ENCODE results near the gene EDNRA.

The EDNRA gene

GRCh38 chr4:147542229-147542990 lies 61.5 kb downstream of the EDNRA start:
- no peak for DNase-seq

GRCh38 chr4:147543034-147543433 lies 62.1 kb downstream of the EDNRA start:
- DNase-seq = no peak

GRCh38 chr4:147546349-147546748 lies 65.5 kb downstream of the EDNRA start:
- no peak for DNase-seq

DNA sequence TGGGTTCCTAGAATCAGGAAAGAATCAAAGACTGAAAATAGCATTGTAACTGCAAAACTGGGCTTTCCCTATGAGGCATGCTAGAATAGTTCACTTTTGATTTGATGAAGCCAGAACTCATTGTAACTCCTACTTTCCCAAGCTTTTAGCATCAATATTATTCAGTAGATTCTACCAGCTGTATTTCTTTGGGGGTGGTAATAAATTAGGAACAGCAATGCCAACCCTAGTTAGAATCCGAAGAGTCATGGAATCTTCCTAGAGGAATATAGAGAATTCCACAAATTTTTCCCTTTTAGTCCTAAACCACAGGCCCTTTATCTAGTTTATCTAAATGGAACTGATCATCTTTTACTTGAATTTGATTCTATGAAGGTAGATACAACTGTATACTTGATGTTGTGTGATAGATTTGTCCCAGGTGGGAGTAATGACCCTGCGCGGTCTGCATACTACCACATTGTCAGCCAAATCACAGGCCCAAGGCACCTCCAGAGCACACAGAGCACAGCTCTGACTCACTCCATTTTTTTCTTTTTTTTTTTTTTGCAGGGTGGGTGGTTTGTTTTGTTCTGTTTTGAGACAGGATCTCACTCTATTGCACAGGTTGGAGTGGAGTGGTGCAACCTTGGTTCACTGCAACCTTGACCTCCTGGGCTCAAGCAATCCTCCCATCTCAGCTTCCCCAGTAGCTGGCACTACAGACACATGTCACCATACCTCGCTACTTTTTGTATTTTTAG lies 66.6 kb downstream of the EDNRA start:
- DNase-seq = no peak

DNA sequence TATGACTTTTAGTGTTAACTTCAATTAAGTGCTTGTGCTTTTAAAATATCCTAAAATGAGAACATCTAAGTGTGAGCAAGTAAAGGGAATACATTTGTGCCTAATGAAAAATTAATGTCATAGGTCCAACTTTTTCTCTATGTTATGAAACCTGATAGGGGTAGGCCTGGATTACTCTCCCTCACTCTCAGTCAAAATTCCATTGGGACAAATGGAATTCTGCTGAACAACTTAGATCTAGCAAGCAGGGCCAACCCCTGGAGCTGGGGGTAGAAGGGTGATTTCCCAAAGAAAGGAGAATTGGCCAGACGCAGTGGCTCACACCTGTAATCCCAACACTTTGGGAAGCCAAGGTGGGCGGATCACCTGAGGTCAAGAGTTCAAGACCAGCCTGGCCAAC lies 67.4 kb downstream of the EDNRA start:
- no peak for DNase-seq

GRCh38 chr4:147550626-147551246 lies 69.8 kb downstream of the EDNRA start:
- no peak for DNase-seq

DNA sequence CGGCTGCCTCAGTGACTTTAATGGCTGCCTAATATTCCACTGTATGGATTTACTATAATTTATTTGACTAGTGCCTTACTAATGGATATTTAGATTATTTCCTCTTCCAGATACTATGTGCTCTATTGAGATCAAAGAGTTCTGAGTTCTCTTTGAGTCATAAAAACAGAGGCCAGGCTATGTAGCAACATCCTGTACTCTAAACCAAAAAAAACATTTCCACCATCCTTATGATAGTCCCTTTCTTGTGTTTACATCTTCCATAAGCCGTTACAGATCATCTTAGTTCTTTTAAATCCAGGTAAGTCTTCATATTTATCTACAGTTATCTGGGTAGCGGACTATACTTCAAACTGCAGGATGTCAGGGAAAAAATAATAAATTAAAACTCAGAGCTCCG lies 79.7 kb downstream of the EDNRA start:
- no peak for DNase-seq

- DNase-seq = no peak
Measured at GRCh38 chr4:147566762-147567161, 85.9 kb downstream of the EDNRA start.

DNA sequence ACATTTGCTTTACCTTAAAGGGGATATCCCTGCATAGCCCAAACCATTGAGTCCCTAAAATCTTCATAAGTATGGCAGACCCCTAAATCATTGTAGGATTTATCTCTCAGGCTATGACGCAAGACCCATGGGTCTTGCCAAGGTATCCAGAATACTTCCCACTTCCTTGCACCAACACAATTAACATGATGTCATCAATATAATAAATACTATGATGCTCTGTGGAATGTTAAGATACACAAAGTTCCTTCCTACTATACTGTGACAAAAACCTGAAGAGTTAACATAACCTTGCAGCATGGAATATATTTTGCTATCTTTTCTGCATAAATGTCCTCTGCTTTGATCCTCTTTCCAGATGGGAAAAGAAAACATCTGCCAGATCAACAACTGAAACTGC lies 86.4 kb downstream of the EDNRA start:
- DNase-seq = no peak

- DNase-seq = no peak
Measured at GRCh38 chr4:147570616-147571015, 89.7 kb downstream of the EDNRA start.

GRCh38 chr4:147571036-147571770 lies 90.3 kb downstream of the EDNRA start:
- DNase-seq = no peak

DNA sequence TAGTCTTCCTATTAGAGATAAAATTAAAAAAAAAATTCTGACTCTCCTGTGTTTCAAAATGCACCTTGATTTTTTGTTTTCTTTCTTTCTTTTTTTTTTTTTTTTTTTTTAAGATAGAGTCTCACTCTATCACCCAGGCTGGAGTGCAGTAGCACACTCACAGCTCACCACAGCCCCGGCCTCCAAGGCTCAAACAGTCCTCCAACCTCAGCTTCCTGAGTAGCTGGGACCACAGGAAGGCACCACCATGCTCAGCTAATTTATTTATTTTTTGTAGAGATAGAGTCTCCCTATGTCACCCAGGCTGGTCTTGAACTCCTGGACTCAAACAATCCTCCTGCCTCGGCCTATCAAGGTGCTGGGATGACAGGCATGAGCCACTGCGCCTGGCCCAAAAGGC lies 95.2 kb downstream of the EDNRA start:
- no peak for DNase-seq

DNA sequence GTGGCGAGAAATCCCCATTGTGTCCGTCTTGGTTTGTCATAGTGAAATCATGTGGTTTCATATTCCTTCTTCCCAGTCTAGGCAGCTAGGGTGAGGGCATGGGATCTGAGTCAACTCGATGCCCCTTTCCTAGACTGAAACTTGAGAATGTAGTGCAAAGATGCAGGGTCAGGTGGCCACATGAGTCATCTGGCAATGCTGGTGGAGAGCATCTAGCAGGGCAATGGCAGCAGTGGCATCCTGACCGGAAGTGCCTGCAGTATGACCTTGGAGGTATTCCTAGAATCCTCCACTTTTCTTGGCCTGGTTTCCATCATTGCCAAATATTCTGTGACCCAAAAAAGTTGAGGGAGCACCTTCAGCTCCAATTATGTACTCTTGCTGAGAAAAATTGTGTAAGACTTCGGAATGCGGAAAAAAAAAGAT lies 97.2 kb downstream of the EDNRA start:
- no peak for DNase-seq

GRCh38 chr4:147578593-147578992 lies 97.7 kb downstream of the EDNRA start:
- DNase-seq = no peak

DNA sequence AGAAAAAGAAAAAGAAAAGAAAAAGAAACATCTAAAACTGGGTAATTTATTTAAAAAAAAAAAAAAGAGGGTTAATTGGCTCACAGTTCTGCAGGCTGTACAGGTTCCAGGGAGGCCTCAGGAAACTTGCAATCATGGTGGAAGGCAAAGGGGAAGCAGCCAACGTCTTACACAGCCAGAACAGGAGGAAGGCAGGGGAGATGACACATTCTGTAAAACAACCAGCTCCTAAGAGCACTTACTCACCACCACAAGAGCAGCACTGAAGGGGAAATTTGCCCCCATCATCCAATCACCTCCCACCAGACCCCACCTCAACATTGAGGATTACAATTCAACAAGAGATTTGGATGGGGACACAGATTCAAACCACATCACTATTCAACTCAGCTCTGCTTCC lies 99.5 kb downstream of the EDNRA start:
- DNase-seq = no peak

DNA sequence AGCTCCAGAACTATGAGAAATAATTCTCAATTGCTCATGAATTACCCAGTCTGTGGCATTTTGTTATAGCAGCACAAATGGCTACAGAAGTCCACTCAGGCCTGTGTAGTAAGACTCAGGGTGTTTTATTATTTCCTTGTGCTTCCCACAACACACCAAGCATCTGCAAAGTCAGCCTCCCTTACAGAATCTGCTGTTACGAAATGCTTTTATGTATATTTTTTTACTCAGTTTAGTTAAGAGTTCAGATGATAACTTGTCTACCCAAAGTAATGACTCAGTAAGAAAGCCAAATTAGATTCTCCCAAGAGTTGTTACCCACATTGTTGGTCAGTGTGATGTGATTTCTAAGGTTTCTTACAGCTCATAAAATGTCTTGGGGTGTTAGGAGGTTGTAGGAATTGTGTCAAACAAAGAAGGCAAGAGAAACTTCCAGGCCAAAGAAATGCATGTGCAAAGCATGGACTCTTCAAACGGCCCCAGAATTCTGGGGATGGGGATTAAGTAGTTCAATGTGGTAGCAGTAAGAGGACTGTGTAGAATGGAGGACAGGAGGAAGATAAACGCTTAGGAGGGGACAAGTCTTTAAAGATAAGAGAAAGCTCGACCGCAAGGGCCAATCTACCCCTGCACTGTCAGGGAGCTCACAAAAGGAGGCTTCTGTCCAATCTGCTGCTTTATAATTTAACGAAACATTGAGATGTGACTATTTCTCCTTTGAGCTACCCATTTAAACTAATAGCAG lies 100.9 kb downstream of the EDNRA start:
- DNase-seq = no peak

DNA sequence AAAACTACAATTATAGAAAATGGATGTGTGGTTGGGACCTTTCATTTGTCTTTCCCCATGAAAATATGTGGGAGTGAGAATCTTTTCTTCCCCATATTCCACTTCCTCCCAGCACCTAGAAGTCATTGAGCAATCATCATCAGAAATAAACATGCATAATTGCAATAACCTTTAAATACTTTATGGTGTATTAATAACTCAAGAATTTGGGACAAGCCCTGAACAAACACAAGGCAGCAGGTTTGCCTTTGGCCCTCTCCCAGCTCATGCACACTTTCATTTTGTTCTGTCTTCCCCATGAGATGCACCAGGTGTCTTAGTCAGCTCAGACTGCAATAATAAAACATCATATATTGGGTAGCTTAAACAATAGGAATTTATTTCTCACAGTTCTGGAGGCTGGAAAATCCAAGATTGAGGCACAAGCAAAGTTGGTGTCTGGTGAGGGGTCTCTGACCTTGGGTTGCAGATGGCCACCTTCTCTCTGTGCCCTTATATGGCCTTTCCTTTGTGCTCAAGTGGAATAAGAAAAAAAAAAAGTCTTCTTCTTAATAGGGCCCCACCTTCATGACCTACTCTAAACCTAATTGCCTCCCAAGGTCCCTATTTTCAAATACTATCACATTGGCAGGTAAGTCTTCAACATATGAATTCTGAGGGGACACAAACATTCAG lies 101.6 kb downstream of the EDNRA start:
- DNase-seq = no peak

DNA sequence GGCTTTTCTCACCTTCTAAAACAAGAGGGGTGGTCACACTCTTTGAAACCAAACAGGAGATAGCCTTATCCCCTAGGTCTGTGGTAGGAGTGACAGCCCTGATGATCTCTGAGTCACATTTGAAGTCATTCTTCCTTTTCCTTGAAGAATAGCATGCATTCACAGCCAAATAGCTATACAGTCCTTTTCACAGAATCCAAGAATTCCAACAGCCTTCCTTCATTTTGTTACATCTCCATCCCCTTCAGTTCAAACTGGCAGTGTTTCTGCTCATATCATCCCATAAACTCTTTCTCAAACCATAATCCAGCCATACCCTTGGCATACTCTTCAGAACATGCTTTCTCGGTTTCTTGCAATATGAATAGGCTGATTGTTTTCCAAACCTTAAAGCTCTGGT lies 103.0 kb downstream of the EDNRA start:
- no peak for DNase-seq

DNA sequence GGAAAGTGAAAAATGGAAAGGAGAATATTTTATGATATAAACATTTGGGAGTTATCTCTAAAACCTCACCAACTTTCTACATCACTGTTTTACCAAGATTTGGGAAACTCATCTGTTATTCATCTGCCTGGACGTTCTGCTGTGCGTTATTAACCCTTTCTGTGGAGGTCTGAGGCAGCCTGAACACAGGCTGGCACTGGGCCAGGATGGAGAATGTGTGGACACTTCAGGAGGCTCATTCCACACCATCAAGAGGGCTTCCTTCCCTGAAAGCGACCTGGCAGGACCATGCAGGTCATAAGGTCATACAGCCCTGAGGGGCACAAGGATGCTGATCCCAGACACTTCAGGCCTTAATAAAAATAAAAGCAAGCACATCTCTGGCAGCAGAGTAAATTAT lies 105.1 kb downstream of the EDNRA start:
- no peak for DNase-seq

GRCh38 chr4:147586637-147587036 lies 105.7 kb downstream of the EDNRA start:
- DNase-seq = no peak

DNA sequence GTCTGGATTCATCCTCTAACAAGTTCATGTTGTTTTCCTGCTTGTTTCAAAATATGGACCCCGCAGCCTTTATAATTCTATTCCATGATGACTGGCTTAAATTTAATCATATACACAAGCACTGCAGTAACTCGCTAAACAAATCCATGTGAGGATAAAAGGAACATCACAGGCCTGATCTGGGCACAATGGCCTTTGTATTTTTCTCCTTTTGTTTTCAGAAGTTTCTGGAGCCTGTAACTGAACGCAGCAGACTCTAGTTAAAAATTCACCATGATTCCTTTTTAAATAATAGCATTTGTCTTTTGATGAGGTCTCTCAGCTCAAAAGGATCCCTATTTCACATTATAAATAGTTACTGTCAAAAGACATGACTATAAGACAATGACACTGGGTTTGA lies 106.1 kb downstream of the EDNRA start:
- DNase-seq = peak in 1 of 2 donors; percentile 45

DNA sequence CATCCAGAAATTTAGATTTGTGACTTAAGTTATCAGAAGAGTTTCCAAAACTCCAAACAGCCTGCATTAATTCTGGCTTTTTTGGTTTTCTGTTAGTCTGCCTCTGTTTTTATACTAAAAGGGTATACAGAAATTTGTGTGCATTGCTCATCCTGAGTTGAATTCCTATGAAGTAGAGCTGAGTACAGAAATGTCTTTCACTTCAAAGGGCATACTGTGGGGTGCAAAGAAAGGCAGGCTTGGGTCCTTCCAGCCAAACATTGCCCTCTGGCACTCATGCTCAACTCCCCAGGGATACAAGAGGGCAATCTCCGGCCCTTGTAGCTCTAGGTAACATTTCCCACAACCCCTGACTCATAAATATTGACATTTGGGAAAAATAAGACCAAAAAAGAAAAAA lies 108.7 kb downstream of the EDNRA start:
- DNase-seq = no peak

All from hippocampal formation (tissue), 2 donors.